ENCODE measurements around the gene DYNLL2.

DNA sequence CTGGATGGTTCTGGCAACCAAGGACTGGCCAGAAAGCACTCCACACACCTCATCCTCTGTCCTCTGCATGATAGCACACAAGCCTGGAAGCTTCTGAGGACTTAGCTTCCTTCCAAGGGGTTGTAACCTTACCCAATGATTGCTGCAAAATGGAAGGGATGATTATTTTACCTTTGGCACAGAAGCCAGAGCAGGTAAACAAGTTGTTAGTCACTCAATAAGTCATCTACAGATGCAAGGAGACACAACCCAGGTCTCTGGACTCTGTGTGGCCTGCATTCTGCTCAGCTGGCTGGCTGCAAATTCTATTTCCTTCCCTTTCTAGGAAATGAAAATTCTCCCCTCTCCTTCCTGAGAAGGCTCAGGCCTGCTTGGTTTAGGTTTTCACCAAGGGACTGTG is 26.7 kb upstream of the DYNLL2 start:
- TF ChIP-seq, protein P1, sequence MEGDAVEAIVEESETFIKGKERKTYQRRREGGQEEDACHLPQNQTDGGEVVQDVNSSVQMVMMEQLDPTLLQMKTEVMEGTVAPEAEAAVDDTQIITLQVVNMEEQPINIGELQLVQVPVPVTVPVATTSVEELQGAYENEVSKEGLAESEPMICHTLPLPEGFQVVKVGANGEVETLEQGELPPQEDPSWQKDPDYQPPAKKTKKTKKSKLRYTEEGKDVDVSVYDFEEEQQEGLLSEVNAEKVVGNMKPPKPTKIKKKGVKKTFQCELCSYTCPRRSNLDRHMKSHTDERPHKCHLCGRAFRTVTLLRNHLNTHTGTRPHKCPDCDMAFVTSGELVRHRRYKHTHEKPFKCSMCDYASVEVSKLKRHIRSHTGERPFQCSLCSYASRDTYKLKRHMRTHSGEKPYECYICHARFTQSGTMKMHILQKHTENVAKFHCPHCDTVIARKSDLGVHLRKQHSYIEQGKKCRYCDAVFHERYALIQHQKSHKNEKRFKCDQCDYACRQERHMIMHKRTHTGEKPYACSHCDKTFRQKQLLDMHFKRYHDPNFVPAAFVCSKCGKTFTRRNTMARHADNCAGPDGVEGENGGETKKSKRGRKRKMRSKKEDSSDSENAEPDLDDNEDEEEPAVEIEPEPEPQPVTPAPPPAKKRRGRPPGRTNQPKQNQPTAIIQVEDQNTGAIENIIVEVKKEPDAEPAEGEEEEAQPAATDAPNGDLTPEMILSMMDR (IDR thresholded peaks at IDR 0.05) = no peak
- TF ChIP-seq POLR2A (IDR thresholded peaks at IDR 0.05) = no peak

Data from uterus (tissue), 2 donors.